K562 (cell line): ENCODE results near the gene PRR11. TPM values are rescaled to one million over a fixed set of nuclear protein-coding genes. Genes with fewer than 3 reads are reported as not detected.

ENCODE experiments used
- AFF4 ChIP-seq: sonication (generic); formaldehyde crosslinking; IDR thresholded peaks from 2 replicates; pipeline ENCODE4 v1.8.0; 2023; ENCODE audit warnings: mild to moderate bottlenecking, missing genetic modification reagents
- FOXK2 ChIP-seq, 2 experiments: fragments of 450-650 bp; IDR thresholded peaks in 1 of 2; conservative IDR thresholded peaks in 1 of 2; 2 replicates each; pipeline ENCODE4 v1.6.1; 2016; ENCODE audit warnings: low read depth in 2 of 2, mild to moderate bottlenecking in 1 of 2
- JUND ChIP-seq, 2 experiments: IDR thresholded peaks; 2 replicates in 1 of 2; 3 replicates in 1 of 2; pipeline ENCODE4 v1.6.1; 2011; ENCODE audit warnings: borderline replicate concordance in 2 of 2, low read depth in 2 of 2, low read length in 2 of 2, improper control_type of control experiment in 1 of 2, missing biosample characterization in 1 of 2, missing genetic modification characterization in 1 of 2, missing genetic modification reagents in 1 of 2
- MTA1 ChIP-seq: fragments of 450-650 bp; IDR thresholded peaks from 2 replicates; pipeline ENCODE4 v1.6.1; 2017; ENCODE audit warnings: borderline replicate concordance
- NFXL1 ChIP-seq: fragments of 450-650 bp; formaldehyde crosslinking; IDR thresholded peaks from 2 replicates; pipeline ENCODE4 v1.4.0; 2021; ENCODE audit warnings: mild to moderate bottlenecking
- SAFB2 ChIP-seq: fragments of 200-400 bp; formaldehyde crosslinking; IDR thresholded peaks from 2 replicates; pipeline ENCODE4 v1.6.1; 2018; ENCODE audit warnings: borderline replicate concordance, low read length, low read depth, moderate library complexity; ENCODE audit not compliant: severe bottlenecking
- SMAD1 ChIP-seq: fragments of 150-350 bp; IDR thresholded peaks from 2 replicates; pipeline ENCODE4 v1.6.1; 2014; ENCODE audit warnings: low read length, low read depth; ENCODE audit not compliant: partially characterized antibody
- SREBF1 ChIP-seq: fragments of 150-350 bp; IDR thresholded peaks from 2 replicates; pipeline ENCODE4 v1.6.1; 2014; ENCODE audit warnings: antibody characterized with exemption, low read depth, low read length, borderline replicate concordance
- SRSF1 ChIP-seq: fragments of 200-400 bp; formaldehyde crosslinking; IDR thresholded peaks from 2 replicates; pipeline ENCODE4 v1.6.1; 2017; ENCODE audit warnings: mild to moderate bottlenecking, low read depth, low read length, moderate library complexity
- VEZF1 ChIP-seq: fragments of 200-800 bp; sonication (Bioruptor generic); IDR thresholded peaks from 2 replicates; pipeline ENCODE4 v1.6.1; 2017; ENCODE audit warnings: missing genetic modification characterization, missing compliant biosample characterization
- ZNF217 ChIP-seq: sonication (generic); formaldehyde crosslinking; IDR thresholded peaks from 2 replicates; pipeline ENCODE4 v1.8.0; 2022; ENCODE audit warnings: mild to moderate bottlenecking, missing genetic modification reagents
- polyA plus RNA-seq, 8 experiments: library from polyadenylated mRNA; depleted of rRNA in 4 of 8; stranded (reverse) in 5 of 8; unstranded in 3 of 8; fragments of >200 nt; fragmentation: Nextera tagmentation in 2 of 8; fragmentation: Illumina TruSeq in 1 of 8; extraction: Ambion mirVana in 2 of 8; extraction: Trizol in 1 of 8; gene quantifications; 2 replicates each; pipeline versions ENCODE4 v1.2.1 to v1.2.3, GENCODE V29; 2011 to 2014; ENCODE audit warnings: inconsistent platforms in 1 of 8, missing spikeins in 1 of 8
- total RNA-seq, 7 experiments: library from RNA; depleted of rRNA in 6 of 7; stranded (reverse); fragments of >200 nt in 6 of 7; fragmentation: Illumina TruSeq in 2 of 7; extraction: Trizol in 2 of 7; gene quantifications; 2 replicates each; pipeline versions ENCODE4 v1.2.1 to v1.2.3, GENCODE V29; 2011 to 2021; ENCODE audit warnings: low replicate concordance in 1 of 7
- TF ChIP-seq, protein P1 (sequence below), 2 experiments: fragments of 450-650 bp in 1 of 2; sonication (generic) in 1 of 2; formaldehyde crosslinking in 1 of 2; IDR thresholded peaks in 1 of 2; conservative IDR thresholded peaks in 1 of 2; 2 replicates each; pipeline versions ENCODE4 v1.6.1 to v1.8.1; 2016 to 2023; ENCODE audit warnings: mild to moderate bottlenecking in 2 of 2, moderate library complexity in 2 of 2, inconsistent platforms in 1 of 2, missing genetic modification reagents in 1 of 2
- TF ChIP-seq, protein P2 (sequence below): sonication (generic); formaldehyde crosslinking; IDR thresholded peaks from 2 replicates; pipeline ENCODE4 v1.8.1; 2023; ENCODE audit warnings: mild to moderate bottlenecking, missing genetic modification reagents
- TF ChIP-seq, protein P3 (sequence below): fragments of 450-650 bp; conservative IDR thresholded peaks from 2 replicates; pipeline ENCODE4 v1.6.1; 2016; ENCODE audit warnings: missing genetic modification characterization, low read depth, mild to moderate bottlenecking, missing compliant biosample characterization, moderate library complexity
- TF ChIP-seq, protein P4 (sequence below): fragments of 250-450 bp; sonication (Bioruptor Pico); IDR thresholded peaks from 2 replicates; pipeline ENCODE4 v1.8.0; 2021; ENCODE audit warnings: moderate library complexity, mild to moderate bottlenecking, inconsistent platforms

Gene PRR11
- total and polyA plus RNA-seq, 9 of the 15 experiments (the other 6 are each of a cell fraction or from before 2014, with no cell fraction given): 13.3 to 75.2 (median 46.4) TPM

DNA sequence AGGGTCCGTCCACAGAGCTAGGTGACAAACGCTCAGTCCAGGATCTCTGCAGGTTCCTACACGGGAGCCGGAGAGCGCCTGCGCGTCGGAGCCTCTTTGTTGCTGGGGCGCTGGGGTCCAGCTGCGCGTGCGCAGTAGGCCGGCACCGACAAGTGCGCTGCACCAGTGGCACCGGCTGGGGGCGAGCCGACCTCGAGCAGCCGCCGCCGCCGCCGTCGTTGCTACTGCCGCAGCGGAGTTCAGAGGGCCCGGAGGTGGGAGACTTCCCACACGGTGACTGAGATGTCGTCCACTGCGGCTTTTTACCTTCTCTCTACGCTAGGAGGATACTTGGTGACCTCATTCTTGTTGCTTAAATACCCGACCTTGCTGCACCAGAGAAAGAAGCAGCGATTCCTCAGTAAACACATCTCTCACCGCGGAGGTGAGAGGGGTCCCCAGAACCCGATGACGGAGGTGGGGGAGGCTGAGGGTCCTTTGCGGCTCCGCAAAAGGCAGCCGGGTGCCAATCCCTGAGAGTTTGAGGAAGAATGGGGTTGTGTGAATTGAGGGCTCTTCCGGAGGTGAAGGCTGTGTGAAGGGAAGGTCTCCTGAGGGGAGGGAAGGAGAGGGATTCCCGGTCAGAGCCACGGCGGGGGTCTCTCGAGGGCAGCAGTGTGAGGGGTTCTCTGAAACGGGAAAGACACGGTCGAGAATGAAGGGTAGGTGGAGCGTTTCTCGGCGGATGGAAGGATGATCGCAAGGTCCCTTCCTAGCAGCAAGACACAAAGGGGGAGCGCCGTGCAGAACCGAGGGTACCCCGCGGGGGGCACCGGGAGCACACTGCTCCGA is 65.0 kb downstream of the PRR11 start, which contains the start of gene GDPD1 (continued):
- TF ChIP-seq NFXL1 (CRISPR knock-in tag) (no peak), MTA1 (peak; percentile 63), ZNF217 (CRISPR knock-in tag) (no peak), SREBF1 (no peak), VEZF1 (CRISPR knock-in tag) (peak; percentile 44), SRSF1 (no peak), SAFB2 (no peak), FOXK2 (conservative IDR thresholded peaks at IDR 0.05 in 1 of 2, IDR thresholded peaks at IDR 0.05 in 1 of 2; ENCODE audit: low read depth in 2 of 2) (peak; percentile 66 to 81), SMAD1 (peak; percentile 23), AFF4 (CRISPR knock-in tag) (peak; percentile 91), JUND (IDR thresholded peaks at IDR 0.05; ENCODE audit: borderline replicate concordance, low read depth, low read length) (peak; percentile 84), JUND (tag; IDR thresholded peaks at IDR 0.05; ENCODE audit: borderline replicate concordance, low read depth, low read length) (peak; percentile 83)
- TF ChIP-seq, protein P1, sequence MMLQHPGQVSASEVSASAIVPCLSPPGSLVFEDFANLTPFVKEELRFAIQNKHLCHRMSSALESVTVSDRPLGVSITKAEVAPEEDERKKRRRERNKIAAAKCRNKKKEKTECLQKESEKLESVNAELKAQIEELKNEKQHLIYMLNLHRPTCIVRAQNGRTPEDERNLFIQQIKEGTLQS (IDR thresholded peaks at IDR 0.05): peak; percentile 89
- TF ChIP-seq, protein P1 (CRISPR knock-in tag; conservative IDR thresholded peaks at IDR 0.05): 0 out of 2 replicates have a peak, but pooled peaks have one; percentile 68
- TF ChIP-seq, protein P2, sequence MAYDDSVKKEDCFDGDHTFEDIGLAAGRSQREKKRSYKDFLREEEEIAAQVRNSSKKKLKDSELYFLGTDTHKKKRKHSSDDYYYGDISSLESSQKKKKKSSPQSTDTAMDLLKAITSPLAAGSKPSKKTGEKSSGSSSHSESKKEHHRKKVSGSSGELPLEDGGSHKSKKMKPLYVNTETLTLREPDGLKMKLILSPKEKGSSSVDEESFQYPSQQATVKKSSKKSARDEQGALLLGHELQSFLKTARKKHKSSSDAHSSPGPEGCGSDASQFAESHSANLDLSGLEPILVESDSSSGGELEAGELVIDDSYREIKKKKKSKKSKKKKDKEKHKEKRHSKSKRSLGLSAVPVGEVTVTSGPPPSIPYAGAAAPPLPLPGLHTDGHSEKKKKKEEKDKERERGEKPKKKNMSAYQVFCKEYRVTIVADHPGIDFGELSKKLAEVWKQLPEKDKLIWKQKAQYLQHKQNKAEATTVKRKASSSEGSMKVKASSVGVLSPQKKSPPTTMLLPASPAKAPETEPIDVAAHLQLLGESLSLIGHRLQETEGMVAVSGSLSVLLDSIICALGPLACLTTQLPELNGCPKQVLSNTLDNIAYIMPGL (CRISPR knock-in tag): peak; percentile 35; the same call in 1 of the 2 replicates
- TF ChIP-seq, protein P3, sequence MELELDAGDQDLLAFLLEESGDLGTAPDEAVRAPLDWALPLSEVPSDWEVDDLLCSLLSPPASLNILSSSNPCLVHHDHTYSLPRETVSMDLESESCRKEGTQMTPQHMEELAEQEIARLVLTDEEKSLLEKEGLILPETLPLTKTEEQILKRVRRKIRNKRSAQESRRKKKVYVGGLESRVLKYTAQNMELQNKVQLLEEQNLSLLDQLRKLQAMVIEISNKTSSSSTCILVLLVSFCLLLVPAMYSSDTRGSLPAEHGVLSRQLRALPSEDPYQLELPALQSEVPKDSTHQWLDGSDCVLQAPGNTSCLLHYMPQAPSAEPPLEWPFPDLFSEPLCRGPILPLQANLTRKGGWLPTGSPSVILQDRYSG (tag): no peak
- TF ChIP-seq, protein P4, sequence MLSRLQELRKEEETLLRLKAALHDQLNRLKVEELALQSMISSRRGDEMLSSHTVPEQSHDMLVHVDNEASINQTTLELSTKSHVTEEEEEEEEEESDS (CRISPR knock-in tag): no peak
